A549 (cell line): ENCODE measurements around the gene CDH4.

Experiments
- POLR2A ChIP-seq: IDR thresholded peaks from 2 replicates; pipeline ENCODE4 v1.6.1; 2012; ENCODE audit warnings: mild to moderate bottlenecking, low read length
- TF ChIP-seq, protein P1 (sequence below): IDR thresholded peaks from 2 replicates; pipeline ENCODE4 v1.6.1; 2012

DNA sequence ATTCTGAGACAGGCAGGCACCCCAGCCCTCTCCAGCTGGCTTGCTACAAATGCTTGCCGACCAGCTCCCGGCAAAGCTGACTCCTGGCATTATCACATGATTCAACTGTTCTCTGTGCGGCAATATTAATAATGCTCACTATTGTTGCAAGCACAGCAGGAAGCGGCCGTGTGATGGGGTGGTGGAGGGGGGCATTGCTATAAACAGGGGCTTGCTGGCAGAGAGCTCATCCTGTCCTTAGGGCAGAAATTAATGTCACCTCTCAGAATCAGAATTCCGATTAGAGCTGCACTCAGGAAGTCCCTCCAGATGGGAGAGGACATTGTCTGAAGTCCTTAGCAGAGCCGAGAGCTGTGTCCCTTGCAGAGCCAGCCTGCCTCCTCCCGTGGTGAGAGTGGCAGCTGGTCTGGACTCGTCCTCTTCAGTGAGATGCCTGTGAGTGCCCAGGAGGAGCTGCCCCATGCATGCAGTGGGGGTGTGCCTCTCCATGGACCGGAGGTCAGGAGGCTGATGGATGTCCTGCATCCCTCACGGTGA lies 162.5 kb downstream of the CDH4 start:
- TF ChIP-seq, protein P1, sequence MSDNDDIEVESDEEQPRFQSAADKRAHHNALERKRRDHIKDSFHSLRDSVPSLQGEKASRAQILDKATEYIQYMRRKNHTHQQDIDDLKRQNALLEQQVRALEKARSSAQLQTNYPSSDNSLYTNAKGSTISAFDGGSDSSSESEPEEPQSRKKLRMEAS: no peak
- TF ChIP-seq POLR2A: no peak
